ENCODE data around the gene PLXNA4. TPM values are rescaled to one million over a fixed set of nuclear protein-coding genes. Genes with fewer than 3 reads are reported as not detected.

Gene PLXNA4
- total and polyA plus RNA-seq, 10 donors, result 0.15 to 14.7 (median 8.7) TPM

DNA sequence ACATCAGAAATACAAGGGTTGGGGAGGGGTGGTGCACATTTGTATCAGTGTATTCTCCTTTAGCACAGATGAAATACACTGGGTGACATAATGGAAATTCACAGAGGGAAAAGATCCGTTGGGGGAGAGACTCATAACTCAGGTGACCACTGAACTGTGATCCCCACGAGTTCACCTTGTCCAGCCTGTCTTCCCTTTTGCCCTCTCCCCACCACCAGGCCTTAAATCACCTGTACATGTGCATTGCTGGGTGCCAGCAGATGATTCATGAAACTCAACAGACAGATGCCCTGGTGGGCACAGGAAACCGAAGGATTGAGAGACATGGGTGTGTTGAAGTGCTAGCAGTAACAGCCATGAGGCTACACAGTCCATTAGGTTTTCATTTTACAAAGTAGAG is 253.3 kb downstream of the PLXNA4 start:
- 46 to 62% (median 59%) methylated on average over 3 of the region's 3 CpGs for whole genome bisulfite sequencing, 5 donors

DNA sequence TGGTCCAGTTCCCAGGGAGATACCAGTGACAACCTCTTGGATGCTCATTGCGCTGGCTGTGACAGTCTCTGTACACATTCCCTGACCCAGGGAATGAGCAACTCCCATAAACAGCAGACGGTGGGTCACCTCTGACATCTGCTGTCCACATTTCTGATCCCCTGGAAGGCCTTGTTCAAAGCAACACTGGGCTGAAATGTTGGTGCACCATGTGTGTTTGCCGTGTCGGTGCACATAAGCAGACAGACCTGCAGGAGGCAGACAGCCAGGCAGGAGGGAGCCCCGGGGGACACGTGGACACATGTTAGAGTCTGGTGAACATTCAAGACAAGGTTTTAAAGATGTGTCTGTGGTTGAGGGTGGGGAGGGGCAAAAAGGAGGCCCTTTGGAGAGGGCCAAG is 254.9 kb downstream of the PLXNA4 start:
- intact Hi-C loops (cut with DNase I; ENCODE audit: low total_unique reads), result no loop called here
- TF ChIP-seq POLR2A (IDR thresholded peaks at IDR 0.05) (no peak), POLR2AphosphoS5 (IDR thresholded peaks at IDR 0.05) (no peak)
- TF ChIP-seq, protein P1, sequence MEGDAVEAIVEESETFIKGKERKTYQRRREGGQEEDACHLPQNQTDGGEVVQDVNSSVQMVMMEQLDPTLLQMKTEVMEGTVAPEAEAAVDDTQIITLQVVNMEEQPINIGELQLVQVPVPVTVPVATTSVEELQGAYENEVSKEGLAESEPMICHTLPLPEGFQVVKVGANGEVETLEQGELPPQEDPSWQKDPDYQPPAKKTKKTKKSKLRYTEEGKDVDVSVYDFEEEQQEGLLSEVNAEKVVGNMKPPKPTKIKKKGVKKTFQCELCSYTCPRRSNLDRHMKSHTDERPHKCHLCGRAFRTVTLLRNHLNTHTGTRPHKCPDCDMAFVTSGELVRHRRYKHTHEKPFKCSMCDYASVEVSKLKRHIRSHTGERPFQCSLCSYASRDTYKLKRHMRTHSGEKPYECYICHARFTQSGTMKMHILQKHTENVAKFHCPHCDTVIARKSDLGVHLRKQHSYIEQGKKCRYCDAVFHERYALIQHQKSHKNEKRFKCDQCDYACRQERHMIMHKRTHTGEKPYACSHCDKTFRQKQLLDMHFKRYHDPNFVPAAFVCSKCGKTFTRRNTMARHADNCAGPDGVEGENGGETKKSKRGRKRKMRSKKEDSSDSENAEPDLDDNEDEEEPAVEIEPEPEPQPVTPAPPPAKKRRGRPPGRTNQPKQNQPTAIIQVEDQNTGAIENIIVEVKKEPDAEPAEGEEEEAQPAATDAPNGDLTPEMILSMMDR (IDR thresholded peaks at IDR 0.05 in 8 of 11, conservative IDR thresholded peaks at IDR 0.05 in 3 of 11), result no peak

More for the DNA sequence above, 253.3 kb downstream of the PLXNA4 start:
- Histone ChIP-seq H3K4me1 (peaks cover 4 to 19% (median 16%) of the 10 kb centered on the region in 6 donors), H3K27me3 (replicated peaks in 1 of 7) (peaks cover 0 to 54% (median 0%) of the 10 kb centered on the region in 7 donors), H3K27ac (no peak overlapping the region), H3K9me3 (no peaks in the 10 kb centered on the region), H3K36me3 (no peaks in the 10 kb centered on the region), H3K4me3 (no peak overlapping the region)
- DNase-seq, result no peak
- TF ChIP-seq POLR2A (IDR thresholded peaks at IDR 0.05), result no peak
- TF ChIP-seq, protein P1 (IDR thresholded peaks at IDR 0.05 in 8 of 11, conservative IDR thresholded peaks at IDR 0.05 in 3 of 11), result no peak
- no peak for TF ChIP-seq POLR2AphosphoS5 (IDR thresholded peaks at IDR 0.05)
- intact Hi-C loops (cut with DNase I; ENCODE audit: low total_unique reads), result no loop called here

DNA sequence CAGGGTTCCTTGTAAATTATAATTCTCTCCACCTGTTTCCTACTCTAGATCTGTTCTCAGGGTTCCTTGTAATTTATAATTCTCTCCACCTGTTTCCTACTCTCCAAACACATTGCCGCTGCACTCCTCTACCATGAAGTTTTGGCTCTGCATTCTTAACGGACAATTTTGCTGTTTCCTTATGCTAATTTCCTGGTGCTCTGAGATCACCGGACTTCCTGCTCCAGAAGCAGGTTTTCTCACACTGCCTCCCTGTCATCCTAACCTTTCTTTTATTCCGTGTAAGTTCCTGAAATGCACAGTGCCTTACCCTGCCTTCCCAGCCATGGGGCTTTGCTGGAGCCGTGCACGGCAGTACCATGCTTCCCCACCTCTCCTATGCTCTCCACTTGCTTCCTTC is 256.8 kb downstream of the PLXNA4 start:
- no peak overlapping the region for H3K4me3 ChIP-seq
- H3K36me3 ChIP-seq, result no peaks in the 10 kb centered on the region
- intact Hi-C loops (cut with DNase I; ENCODE audit: low total_unique reads), result loop anchor here (5.0 kb wide), 1 partner anchor 263 kb away; no protein-coding TSS in a partner anchor
- peaks cover 0 to 43% (median 0%) of the 10 kb centered on the region in 7 donors for H3K27me3 ChIP-seq (replicated peaks in 1 of 7)
- 21 to 28% (median 26%) methylated on average over 6 of the region's 6 CpGs for WGBS, 5 donors
- TF ChIP-seq POLR2A (IDR thresholded peaks at IDR 0.05) (no peak), POLR2AphosphoS5 (IDR thresholded peaks at IDR 0.05) (no peak)
- TF ChIP-seq, protein P1 (IDR thresholded peaks at IDR 0.05 in 8 of 11, conservative IDR thresholded peaks at IDR 0.05 in 3 of 11), result no peak
- H3K9me3 ChIP-seq, result no peaks in the 10 kb centered on the region
- H3K27ac ChIP-seq, result no peak overlapping the region
- no peak for DNase-seq
- peaks cover 4 to 19% (median 16%) of the 10 kb centered on the region in 6 donors for H3K4me1 ChIP-seq

More for the DNA sequence above, 254.9 kb downstream of the PLXNA4 start:
- no peak overlapping the region for H3K4me3 ChIP-seq
- peaks cover 4 to 19% (median 16%) of the 10 kb centered on the region in 6 donors for H3K4me1 ChIP-seq
- DNase-seq, result no peak
- H3K27me3 ChIP-seq (replicated peaks in 1 of 7), result peaks cover 0 to 48% (median 0%) of the 10 kb centered on the region in 7 donors
- H3K27ac ChIP-seq, result no peak overlapping the region
- no peaks in the 10 kb centered on the region for H3K9me3 ChIP-seq
- no peaks in the 10 kb centered on the region for H3K36me3 ChIP-seq
- WGBS, 5 donors, result 57 to 83% (median 67%) methylated on average over 6 of the region's 6 CpGs

DNA sequence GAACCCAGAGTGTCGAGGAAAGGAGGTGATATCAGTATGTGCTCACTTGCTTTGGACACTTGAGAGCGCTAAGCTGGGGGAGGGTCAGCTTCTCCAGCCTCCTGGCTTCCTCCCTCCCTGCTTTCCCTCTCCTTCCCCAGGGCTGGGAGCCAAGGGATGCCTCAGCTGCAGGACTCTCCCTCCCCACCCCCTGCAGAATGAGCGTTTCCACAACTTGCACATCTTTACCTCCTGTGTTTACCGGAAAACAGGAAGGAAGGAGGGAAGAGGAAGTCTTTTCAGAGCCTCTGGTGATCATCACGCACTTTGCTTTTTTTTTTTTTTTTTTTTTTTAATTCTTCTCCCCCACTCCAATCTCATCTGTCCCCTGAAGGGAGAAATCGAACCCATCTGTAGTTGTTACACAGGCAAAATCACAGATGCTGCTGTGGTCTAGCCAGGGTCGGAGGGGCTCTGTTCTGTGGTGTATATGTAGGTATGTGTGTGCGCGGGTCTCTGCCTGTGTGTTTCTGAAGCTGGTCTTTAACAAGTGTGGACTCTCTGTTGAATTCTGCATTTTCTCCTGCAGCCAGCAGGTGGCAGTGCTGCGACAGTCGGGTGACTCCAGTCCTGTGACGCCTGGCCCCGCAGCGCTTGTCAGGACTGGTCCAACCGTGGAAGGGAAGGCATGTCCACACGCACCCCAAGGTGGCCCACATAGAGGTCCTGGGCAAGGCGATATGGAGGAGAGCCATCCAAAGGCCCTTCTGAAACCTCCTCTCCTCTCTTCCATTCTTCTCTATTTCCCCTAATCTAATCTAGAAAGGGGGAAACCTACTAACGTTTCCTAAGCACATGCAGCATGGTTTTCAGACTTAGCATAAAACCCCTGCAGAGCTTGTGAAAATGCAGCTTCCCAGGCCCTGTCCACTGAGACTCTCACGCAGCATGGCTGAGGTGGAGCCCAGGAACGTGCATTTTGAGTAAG is 257.6 kb downstream of the PLXNA4 start:
- no peaks in the 10 kb centered on the region for H3K9me3 ChIP-seq
- peak; percentile 93 for DNase-seq
- intact Hi-C loops (cut with DNase I; ENCODE audit: low total_unique reads), result loop anchor here (5.0 kb wide), 1 partner anchor 264 kb away; no protein-coding TSS in a partner anchor
- peaks cover 0 to 43% (median 0%) of the 10 kb centered on the region in 7 donors for H3K27me3 ChIP-seq (replicated peaks in 1 of 7)
- no peaks in the 10 kb centered on the region for H3K36me3 ChIP-seq
- peaks cover 4 to 19% (median 16%) of the 10 kb centered on the region in 6 donors for H3K4me1 ChIP-seq
- TF ChIP-seq POLR2AphosphoS5 (IDR thresholded peaks at IDR 0.05) (peak in 2 of 3 donors; percentile 30 to 39), POLR2A (IDR thresholded peaks at IDR 0.05) (no peak)
- TF ChIP-seq, protein P1 (IDR thresholded peaks at IDR 0.05 in 8 of 11, conservative IDR thresholded peaks at IDR 0.05 in 3 of 11), result peak; percentile 74 to 86 (median 82)
- H3K4me3 ChIP-seq, result peak overlapping the region in 1 of 8 donors; percentile 21
- H3K27ac ChIP-seq, result no peak overlapping the region
- WGBS, 5 donors, result 7 to 12% (median 8%) methylated on average over 17 to 20 of the region's 20 CpGs
